HepG2 (cell line): ENCODE data around the gene PEX10. TPM values are rescaled to one million over a fixed set of nuclear protein-coding genes. Genes with fewer than 3 reads are reported as not detected.

ENCODE experiments used
- ATF3 ChIP-seq: sonication (generic); formaldehyde crosslinking; IDR thresholded peaks from 2 replicates; pipeline ENCODE4 v1.4.0; 2020; ENCODE audit warnings: missing genetic modification reagents
- ATF7 ChIP-seq, 2 experiments: fragments of 450-650 bp in 1 of 2; sonication (generic) in 1 of 2; formaldehyde crosslinking in 1 of 2; IDR thresholded peaks; 2 replicates each; pipeline versions ENCODE4 v1.4.0 to v1.6.1; 2016 to 2020; ENCODE audit warnings: antibody characterized with exemption in 1 of 2, mild to moderate bottlenecking in 1 of 2, missing genetic modification reagents in 1 of 2
- CC2D1A ChIP-seq: sonication (generic); formaldehyde crosslinking; IDR thresholded peaks from 2 replicates; pipeline ENCODE4 v1.8.1; 2023; ENCODE audit warnings: mild to moderate bottlenecking, missing genetic modification reagents
- CHD2 ChIP-seq: IDR thresholded peaks from 2 replicates; pipeline ENCODE4 v1.6.1; 2011; ENCODE audit warnings: low read depth, low read length, improper control_type of control experiment
- CSRNP1 ChIP-seq: sonication (generic); formaldehyde crosslinking; IDR thresholded peaks from 2 replicates; pipeline ENCODE4 v1.8.1; 2023; ENCODE audit warnings: mild to moderate bottlenecking, missing genetic modification reagents
- FOSL1 ChIP-seq: sonication (generic); formaldehyde crosslinking; IDR thresholded peaks from 2 replicates; pipeline ENCODE4 v1.9.0; 2021; ENCODE audit warnings: missing genetic modification reagents, borderline replicate concordance
- FOXO1 ChIP-seq: sonication (generic); formaldehyde crosslinking; IDR thresholded peaks from 2 replicates; pipeline ENCODE4 v1.4.0; 2020; ENCODE audit warnings: missing genetic modification reagents
- IKZF4 ChIP-seq: sonication (generic); formaldehyde crosslinking; IDR thresholded peaks from 2 replicates; pipeline ENCODE4 v1.5.1; 2020; ENCODE audit warnings: borderline replicate concordance, mild to moderate bottlenecking, low read depth, missing genetic modification reagents; ENCODE audit errors: not compliant biosample characterization
- NRL ChIP-seq: sonication (generic); formaldehyde crosslinking; IDR thresholded peaks from 2 replicates; pipeline ENCODE4 v1.5.0; 2020; ENCODE audit warnings: missing genetic modification reagents, mild to moderate bottlenecking, moderate library complexity, borderline replicate concordance
- PHF8 ChIP-seq: sonication (generic); formaldehyde crosslinking; IDR thresholded peaks from 2 replicates; pipeline ENCODE4 v1.5.0; 2020; ENCODE audit warnings: missing genetic modification reagents
- POGZ ChIP-seq: sonication (generic); formaldehyde crosslinking; IDR thresholded peaks from 2 replicates; pipeline ENCODE4 v1.4.0; 2020; ENCODE audit warnings: mild to moderate bottlenecking, missing genetic modification reagents
- RXRA ChIP-seq: sonication (generic); formaldehyde crosslinking; IDR thresholded peaks from 2 replicates; pipeline ENCODE4 v1.5.1; 2020; ENCODE audit warnings: missing genetic modification reagents
- SMAD1 ChIP-seq: sonication (generic); formaldehyde crosslinking; IDR thresholded peaks from 2 replicates; pipeline ENCODE4 v1.4.0; 2020; ENCODE audit warnings: missing genetic modification reagents, low read depth, mild to moderate bottlenecking, borderline replicate concordance
- SMC3 ChIP-seq: IDR thresholded peaks from 2 replicates; pipeline ENCODE4 v1.6.1; 2011; ENCODE audit warnings: low read length, improper control_type of control experiment
- SP5 ChIP-seq: IDR thresholded peaks from 2 replicates; pipeline ENCODE4 v1.6.1; 2016; ENCODE audit warnings: low read depth, borderline replicate concordance
- SRSF4 ChIP-seq: fragments of 200-400 bp; formaldehyde crosslinking; IDR thresholded peaks from one replicate; pipeline ENCODE4 v1.6.1; 2018; ENCODE audit warnings: mild to moderate bottlenecking, low read depth, low read length, moderate library complexity; ENCODE audit not compliant: poor library complexity, severe bottlenecking
- TBX3 ChIP-seq: fragments of 450-650 bp; IDR thresholded peaks from 2 replicates; pipeline ENCODE4 v1.6.1; 2017; ENCODE audit warnings: antibody characterized with exemption, mild to moderate bottlenecking, inconsistent platforms, borderline replicate concordance
- TEF ChIP-seq: sonication (generic); formaldehyde crosslinking; IDR thresholded peaks from 2 replicates; pipeline ENCODE4 v1.5.0; 2020; ENCODE audit warnings: missing genetic modification reagents
- ZBTB44 ChIP-seq: sonication (generic); formaldehyde crosslinking; IDR thresholded peaks from 2 replicates; pipeline ENCODE4 v1.4.0; 2020; ENCODE audit warnings: missing genetic modification reagents
- ZNF143 ChIP-seq: sonication (generic); formaldehyde crosslinking; IDR thresholded peaks from 2 replicates; pipeline ENCODE4 v1.4.0; 2020; ENCODE audit warnings: missing genetic modification reagents
- ZNF253 ChIP-seq: sonication (generic); formaldehyde crosslinking; IDR thresholded peaks from 2 replicates; pipeline ENCODE4 v1.8.0; 2022; ENCODE audit warnings: mild to moderate bottlenecking, missing genetic modification reagents, borderline replicate concordance
- ZNF367 ChIP-seq: sonication (generic); formaldehyde crosslinking; IDR thresholded peaks from 2 replicates; pipeline ENCODE4 v1.4.0; 2020; ENCODE audit warnings: missing genetic modification reagents, borderline replicate concordance
- ZNF382 ChIP-seq: sonication (generic); formaldehyde crosslinking; IDR thresholded peaks from 2 replicates; pipeline ENCODE4 v1.5.0; 2020; ENCODE audit warnings: missing genetic modification reagents, mild to moderate bottlenecking, borderline replicate concordance
- ZNF44 ChIP-seq: sonication (generic); formaldehyde crosslinking; IDR thresholded peaks from 2 replicates; pipeline ENCODE4 v1.5.1; 2020; ENCODE audit warnings: mild to moderate bottlenecking, missing genetic modification reagents
- ZNF775 ChIP-seq: sonication (generic); formaldehyde crosslinking; IDR thresholded peaks from 2 replicates; pipeline ENCODE4 v1.4.0; 2020; ENCODE audit warnings: missing genetic modification reagents, mild to moderate bottlenecking, moderate library complexity, borderline replicate concordance
- ZSCAN29 ChIP-seq: sonication (generic); formaldehyde crosslinking; conservative IDR thresholded peaks from 2 replicates; pipeline ENCODE4 v1.4.0; 2020; ENCODE audit warnings: mild to moderate bottlenecking, missing genetic modification reagents
- ZZZ3 ChIP-seq: sonication (generic); formaldehyde crosslinking; IDR thresholded peaks from 2 replicates; pipeline ENCODE4 v1.4.0; 2020; ENCODE audit warnings: missing genetic modification reagents, mild to moderate bottlenecking, borderline replicate concordance
- polyA plus RNA-seq, 8 experiments: library from polyadenylated mRNA; depleted of rRNA in 3 of 8; stranded (reverse) in 7 of 8; unstranded in 1 of 8; fragments of >200 nt; fragmentation: Illumina TruSeq in 4 of 8; extraction: Trizol in 4 of 8; gene quantifications; 2 replicates each; pipeline versions ENCODE4 v1.2.1 to v1.2.3, GENCODE V29; 2011 to 2016; ENCODE audit warnings: low read depth in 4 of 8, missing spikeins in 1 of 8, mixed read lengths in 1 of 8; ENCODE audit not compliant: insufficient read depth in 1 of 8
- total RNA-seq, 5 experiments: library from RNA; depleted of rRNA; stranded (reverse); fragments of >200 nt; fragmentation: Illumina TruSeq; extraction: Trizol; gene quantifications; 2 replicates each; pipeline ENCODE4 v1.2.3, GENCODE V29; 2016; ENCODE audit warnings: low read depth in 1 of 5

PEX10 gene
- total and polyA plus RNA-seq, 2 of the 13 experiments (the other 11 are each of a cell fraction or from before 2014, with no cell fraction given), result 16.1 to 39.6 TPM

- no peak for TF ChIP-seq FOSL1 (CRISPR knock-in tag)
- TF ChIP-seq PHF8, result no peak
- TF ChIP-seq TBX3, result no peak
- peak; percentile 81; the same call in 1 of the 2 replicates for TF ChIP-seq FOXO1 (CRISPR knock-in tag)
- no peak for TF ChIP-seq TEF (CRISPR knock-in tag)
- no peak for TF ChIP-seq ATF7 (IDR thresholded peaks at IDR 0.05)
- TF ChIP-seq ATF7 (CRISPR knock-in tag; IDR thresholded peaks at IDR 0.05), result no peak
- no peak for TF ChIP-seq ZNF44
- TF ChIP-seq SMAD1 (CRISPR knock-in tag), result no peak
- TF ChIP-seq CHD2, result no peak
- TF ChIP-seq ZNF143 (CRISPR knock-in tag), result no peak
- TF ChIP-seq ZZZ3 (CRISPR knock-in tag), result no peak
- no peak for TF ChIP-seq ZBTB44 (CRISPR knock-in tag)
- no peak for TF ChIP-seq ZNF253 (CRISPR knock-in tag)
- no peak for TF ChIP-seq IKZF4
- TF ChIP-seq ZNF367 (CRISPR knock-in tag), result no peak
- 0 out of 2 replicates have a peak, but pooled peaks have one; percentile 53 for TF ChIP-seq ZSCAN29 (CRISPR knock-in tag)
- no peak for TF ChIP-seq POGZ
- no peak for TF ChIP-seq ZNF382
- no peak for TF ChIP-seq SP5
- no peak for TF ChIP-seq SRSF4
- no peak for TF ChIP-seq CSRNP1 (CRISPR knock-in tag)
- no peak for TF ChIP-seq SMC3
- no peak; the same call in 1 of the 2 replicates for TF ChIP-seq RXRA (CRISPR knock-in tag)
- TF ChIP-seq ZNF775, result no peak
- TF ChIP-seq CC2D1A (CRISPR knock-in tag), result no peak
- no peak for TF ChIP-seq NRL (CRISPR knock-in tag)
- TF ChIP-seq ATF3, result no peak
These were observed 28.1 kb downstream of the PEX10 start (continued) for GRCh38 chr1:2384130-2384860.
